BE2C (cell line): ENCODE results near the gene CPXM2.

Experiments used
- DNase-seq: peaks from one replicate; pipeline ENCODE4 v3.0.0-alpha.2; 2020
- H3K27me3 ChIP-seq: fragments of 250-450 bp; sonication (Bioruptor Pico); 2 replicates; pipeline ENCODE4 v1.5.1; 2020; ENCODE audit warnings: mild to moderate bottlenecking
- H3K36me3 ChIP-seq: fragments of 250-450 bp; sonication (Bioruptor Pico); 2 replicates; pipeline ENCODE4 v1.5.1; 2020; ENCODE audit warnings: mild to moderate bottlenecking
- H3K4me1 ChIP-seq: fragments of 250-450 bp; sonication (Bioruptor Pico); 2 replicates; pipeline ENCODE4 v1.5.1; 2020
- H3K4me3 ChIP-seq: 2 replicates; pipeline ENCODE4 v1.5.1; 2011; ENCODE audit warnings: low read depth, low read length
- H3K9me3 ChIP-seq: fragments of 250-450 bp; sonication (Bioruptor Pico); 2 replicates; pipeline ENCODE4 v1.5.1; 2020
- TF ChIP-seq, protein P1 (sequence below): IDR thresholded peaks from 2 replicates; pipeline ENCODE4 v1.5.1; 2012; ENCODE audit warnings: mild to moderate bottlenecking, low read depth, low read length

Gene CPXM2

DNA sequence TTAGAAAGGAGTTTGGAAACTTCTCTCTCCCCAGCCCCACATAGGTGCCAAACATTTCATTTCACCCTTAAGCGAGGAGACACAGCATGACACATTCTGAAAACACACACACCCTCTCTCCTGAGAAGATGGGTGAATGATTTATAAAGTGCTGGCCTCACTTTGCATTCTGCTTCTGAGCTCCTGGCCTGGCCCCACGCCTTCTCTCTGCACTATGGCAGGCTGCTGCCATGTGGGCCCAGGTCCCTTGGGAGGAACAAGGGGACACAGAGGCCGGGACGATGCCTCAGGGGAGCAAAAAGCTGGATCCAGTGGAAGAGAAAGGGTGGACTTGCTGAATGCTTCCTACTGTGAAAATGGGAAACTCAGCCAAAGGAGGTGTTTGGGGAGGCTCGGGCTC, 56.0 kb downstream of the CPXM2 start:
- H3K4me1 ChIP-seq = no peaks in the 10 kb centered on the region
- DNase-seq = peak; percentile 23
- H3K36me3 ChIP-seq = no peaks in the 10 kb centered on the region
- no peaks in the 10 kb centered on the region for H3K9me3 ChIP-seq
- H3K27me3 ChIP-seq = no peaks in the 10 kb centered on the region
- TF ChIP-seq, protein P1, sequence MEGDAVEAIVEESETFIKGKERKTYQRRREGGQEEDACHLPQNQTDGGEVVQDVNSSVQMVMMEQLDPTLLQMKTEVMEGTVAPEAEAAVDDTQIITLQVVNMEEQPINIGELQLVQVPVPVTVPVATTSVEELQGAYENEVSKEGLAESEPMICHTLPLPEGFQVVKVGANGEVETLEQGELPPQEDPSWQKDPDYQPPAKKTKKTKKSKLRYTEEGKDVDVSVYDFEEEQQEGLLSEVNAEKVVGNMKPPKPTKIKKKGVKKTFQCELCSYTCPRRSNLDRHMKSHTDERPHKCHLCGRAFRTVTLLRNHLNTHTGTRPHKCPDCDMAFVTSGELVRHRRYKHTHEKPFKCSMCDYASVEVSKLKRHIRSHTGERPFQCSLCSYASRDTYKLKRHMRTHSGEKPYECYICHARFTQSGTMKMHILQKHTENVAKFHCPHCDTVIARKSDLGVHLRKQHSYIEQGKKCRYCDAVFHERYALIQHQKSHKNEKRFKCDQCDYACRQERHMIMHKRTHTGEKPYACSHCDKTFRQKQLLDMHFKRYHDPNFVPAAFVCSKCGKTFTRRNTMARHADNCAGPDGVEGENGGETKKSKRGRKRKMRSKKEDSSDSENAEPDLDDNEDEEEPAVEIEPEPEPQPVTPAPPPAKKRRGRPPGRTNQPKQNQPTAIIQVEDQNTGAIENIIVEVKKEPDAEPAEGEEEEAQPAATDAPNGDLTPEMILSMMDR = no peak
- H3K4me3 ChIP-seq = no peak overlapping the region

DNA sequence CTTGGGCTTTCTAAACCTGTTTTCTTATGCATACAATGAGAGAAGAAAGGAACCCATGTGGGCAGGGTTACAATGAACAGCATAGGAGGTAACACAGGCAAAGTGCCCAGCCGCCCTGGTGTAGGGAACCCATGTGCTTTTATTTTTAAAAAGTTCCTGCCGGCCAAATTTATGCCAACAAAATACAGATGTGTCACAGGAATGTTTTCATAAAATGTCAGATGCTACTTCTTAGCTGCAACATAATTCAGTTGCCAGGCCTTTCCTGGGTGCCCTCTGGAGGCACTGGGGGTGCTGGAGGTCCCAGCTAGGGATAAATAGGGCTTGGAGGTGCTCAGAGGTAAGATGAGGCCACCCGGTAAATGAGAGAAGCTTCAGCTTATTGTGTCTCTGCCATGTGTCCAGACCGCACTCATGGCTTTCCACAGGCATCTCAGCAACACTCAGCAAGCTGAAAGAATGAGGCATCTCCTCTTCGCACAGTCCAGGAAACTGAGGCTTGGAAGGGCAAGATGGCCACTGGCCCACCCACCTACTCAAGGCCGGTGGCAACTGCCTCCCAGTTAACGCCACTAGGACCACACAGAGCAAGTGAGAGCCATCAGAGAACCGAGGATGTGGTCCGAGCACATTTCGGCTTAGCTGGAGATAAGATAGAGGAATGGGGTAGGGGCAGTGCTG, 58.3 kb downstream of the CPXM2 start:
- no peak overlapping the region for H3K4me3 ChIP-seq
- TF ChIP-seq, protein P1 = no peak
- no peaks in the 10 kb centered on the region for H3K36me3 ChIP-seq
- DNase-seq = no peak
- no peaks in the 10 kb centered on the region for H3K9me3 ChIP-seq
- no peaks in the 10 kb centered on the region for H3K27me3 ChIP-seq
- no peaks in the 10 kb centered on the region for H3K4me1 ChIP-seq

DNA sequence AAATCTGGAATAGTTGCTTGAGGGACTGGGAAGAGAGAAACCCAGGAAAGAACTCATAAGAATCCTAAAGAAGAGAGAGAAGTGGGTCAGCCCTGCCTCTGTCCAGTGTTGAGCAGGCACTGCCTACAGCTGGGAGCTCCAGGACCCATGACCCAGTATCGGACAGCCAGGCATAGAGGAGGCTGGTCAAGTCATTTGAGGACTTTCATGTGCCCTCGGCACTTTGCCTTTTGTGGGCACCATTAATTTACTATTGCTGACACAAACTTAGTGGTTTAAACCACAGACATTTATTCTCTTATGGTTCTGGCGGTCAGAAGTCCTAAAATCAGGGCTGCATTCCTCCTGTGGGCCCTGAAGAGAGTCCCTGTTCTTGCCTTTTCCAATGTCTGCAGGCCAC, 60.3 kb downstream of the CPXM2 start:
- TF ChIP-seq, protein P1 = no peak

DNA sequence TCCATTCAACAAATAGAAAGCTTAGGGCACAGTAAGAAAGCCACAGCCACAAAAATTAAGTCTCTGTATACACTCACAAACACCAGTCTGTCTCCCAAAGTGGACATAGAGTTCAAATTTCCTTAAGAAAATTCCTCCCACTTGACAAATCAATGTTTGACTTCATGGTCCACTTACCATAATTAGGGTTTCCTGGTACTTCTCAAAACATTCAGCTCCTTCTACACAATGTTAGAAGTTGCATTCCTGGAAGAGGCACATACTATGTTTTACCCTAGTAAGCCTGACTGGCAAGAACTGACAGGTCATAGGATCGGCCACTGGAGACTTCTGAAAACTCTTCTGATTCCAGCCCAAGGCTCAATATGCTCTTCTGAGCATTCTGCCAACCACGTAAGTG, 70.5 kb downstream of the CPXM2 start:
- H3K4me3 ChIP-seq = no peak overlapping the region
- H3K36me3 ChIP-seq = no peaks in the 10 kb centered on the region
- no peaks in the 10 kb centered on the region for H3K4me1 ChIP-seq
- TF ChIP-seq, protein P1 = no peak
- DNase-seq = no peak
- H3K27me3 ChIP-seq = no peaks in the 10 kb centered on the region
- no peaks in the 10 kb centered on the region for H3K9me3 ChIP-seq

More for the DNA sequence above, 60.3 kb downstream of the CPXM2 start:
- Histone ChIP-seq H3K36me3 (no peaks in the 10 kb centered on the region), H3K4me3 (no peak overlapping the region), H3K27me3 (no peaks in the 10 kb centered on the region), H3K9me3 (no peaks in the 10 kb centered on the region), H3K4me1 (no peaks in the 10 kb centered on the region)
- DNase-seq = no peak

DNA sequence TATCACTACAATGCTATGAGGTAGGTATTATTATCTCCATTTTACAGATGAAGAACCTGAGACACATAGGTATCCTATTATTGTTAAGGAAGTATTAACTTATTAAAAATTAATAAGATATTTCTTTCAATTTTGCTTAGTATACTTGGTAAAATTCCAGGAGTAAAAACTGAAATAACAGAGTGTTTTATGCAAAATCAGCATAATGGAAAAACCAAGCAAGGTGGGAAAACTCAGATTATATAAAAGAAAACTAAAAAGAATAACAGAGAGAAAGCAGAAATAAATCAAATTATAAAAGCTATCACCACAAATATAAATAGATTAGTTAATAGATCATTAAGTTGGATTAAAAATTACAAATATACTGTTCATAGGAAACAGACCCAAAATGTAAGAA, 82.0 kb downstream of the CPXM2 start:
- no peaks in the 10 kb centered on the region for H3K36me3 ChIP-seq
- H3K9me3 ChIP-seq = no peaks in the 10 kb centered on the region
- TF ChIP-seq, protein P1 = no peak
- no peak for DNase-seq
- H3K4me3 ChIP-seq = no peak overlapping the region
- no peaks in the 10 kb centered on the region for H3K4me1 ChIP-seq
- no peaks in the 10 kb centered on the region for H3K27me3 ChIP-seq

DNA sequence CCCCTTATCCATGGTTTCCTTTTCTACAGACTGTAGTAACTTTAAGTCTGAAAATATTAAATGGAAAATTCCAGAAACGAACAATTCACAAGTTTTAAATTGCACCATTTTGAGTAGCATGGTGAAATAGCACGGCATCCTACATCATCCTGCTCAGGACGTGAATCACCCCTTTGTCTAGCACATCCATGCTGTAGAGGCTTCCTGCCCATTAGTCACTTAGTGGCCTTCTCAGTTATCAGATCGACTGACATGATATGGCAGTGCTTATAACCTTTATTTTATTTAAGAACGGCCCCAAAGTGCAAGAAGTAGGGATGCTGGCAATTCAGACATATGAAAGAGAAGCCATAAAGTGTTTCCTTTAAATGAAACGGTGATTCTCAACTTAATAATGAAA, 82.7 kb downstream of the CPXM2 start:
- no peaks in the 10 kb centered on the region for H3K9me3 ChIP-seq
- H3K4me3 ChIP-seq = no peak overlapping the region
- no peaks in the 10 kb centered on the region for H3K27me3 ChIP-seq
- H3K4me1 ChIP-seq = no peaks in the 10 kb centered on the region
- no peaks in the 10 kb centered on the region for H3K36me3 ChIP-seq
- TF ChIP-seq, protein P1 = no peak
- DNase-seq = no peak
